H1 (cell line): ENCODE measurements around the gene PLA2G4A. TPM values are rescaled to one million over a fixed set of nuclear protein-coding genes. Genes with fewer than 3 reads are reported as not detected.

ENCODE experiments used
- CTCF ChIA-PET: fragments of 300-600 bp; sonication (Branson Sonifier 250); formaldehyde crosslinking; loops from one replicate; lab custom pipeline; 2021; ENCODE audit not compliant: partially characterized antibody; lab: Charles Lee
- POLR2A ChIA-PET: fragments of 300-600 bp; sonication (Branson Sonifier 250); formaldehyde crosslinking; loops from one replicate; lab custom pipeline; 2021; ENCODE audit warnings: inconsistent platforms; ENCODE audit not compliant: partially characterized antibody; lab: Charles Lee
- DNase-seq, 2 experiments: peaks; one replicate each; pipeline versions ENCODE4 v3.0.0 to v3.0.0-alpha.2; 2010 to 2022; ENCODE audit warnings: low spot score in 2 of 2, low read depth in 1 of 2, mixed read lengths in 1 of 2
- FAIRE-seq: peaks from 2 replicates; lab custom pipeline; 2011; peaks lifted over from hg19 to GRCh38; lab: Jason Lieb, UNC
- H2AFZ ChIP-seq: 2 replicates; pipeline ENCODE4 v1.8.1; 2012; ENCODE audit warnings: low read length, inconsistent platforms
- H2AK5ac ChIP-seq: 2 replicates; pipeline ENCODE4 v1.6.1; 2013; ENCODE audit warnings: low read depth, low read length
- H2BK120ac ChIP-seq: replicated peaks from 2 replicates; pipeline ENCODE3; 2013; ENCODE audit warnings: low read depth, low read length, inconsistent platforms
- H2BK12ac ChIP-seq: 2 replicates; pipeline ENCODE4 v1.6.1; 2013; ENCODE audit warnings: low read depth, low read length
- H2BK15ac ChIP-seq: 2 replicates; pipeline ENCODE4 v1.6.1; 2013; ENCODE audit warnings: low read length
- H2BK20ac ChIP-seq: 2 replicates; pipeline ENCODE4 v1.6.1; 2013; ENCODE audit warnings: low read length
- H2BK5ac ChIP-seq: 2 replicates; pipeline ENCODE4 v1.6.1; 2013; ENCODE audit warnings: low read depth, low read length
- H3K14ac ChIP-seq: 2 replicates; pipeline ENCODE4 v1.6.1; 2013; ENCODE audit warnings: inconsistent platforms; ENCODE audit not compliant: insufficient read length
- H3K18ac ChIP-seq: 2 replicates; pipeline ENCODE4 v1.6.1; 2013; ENCODE audit warnings: low read length; ENCODE audit errors: extremely low read depth
- H3K23ac ChIP-seq: 2 replicates; pipeline ENCODE4 v1.6.1; 2013; ENCODE audit warnings: inconsistent platforms; ENCODE audit not compliant: insufficient read length
- H3K23me2 ChIP-seq: 2 replicates; pipeline ENCODE4 v1.6.1; 2013; ENCODE audit warnings: low read depth, low read length
- H3K27ac ChIP-seq: 2 replicates; pipeline ENCODE4 v1.6.1; 2011; ENCODE audit warnings: low read depth, low read length, inconsistent platforms
- H3K27me3 ChIP-seq, 4 experiments: replicated peaks in 1 of 4; 1 replicate in 1 of 4; 2 replicates in 3 of 4; pipeline versions ENCODE4 v1.6.1 to v1.8.1; 2011 to 2013; ENCODE audit warnings: low read length in 3 of 4, mild to moderate bottlenecking in 3 of 4, inconsistent platforms in 2 of 4, mixed read lengths in 2 of 4, moderate library complexity in 1 of 4; ENCODE audit not compliant: control insufficient read depth in 3 of 4, insufficient read depth in 3 of 4; ENCODE audit errors: extremely low read depth in 1 of 4
- H3K36me3 ChIP-seq, 4 experiments: 2 replicates each; pipeline versions ENCODE4 v1.6.1 to v1.8.1; 2011 to 2013; ENCODE audit warnings: mild to moderate bottlenecking in 4 of 4, low read length in 3 of 4, moderate library complexity in 2 of 4, control low read depth in 1 of 4, inconsistent platforms in 1 of 4; ENCODE audit not compliant: insufficient read depth in 4 of 4, control insufficient read depth in 2 of 4
- H3K4ac ChIP-seq: replicated peaks from 2 replicates; pipeline ENCODE3; 2013; ENCODE audit warnings: low read length, low read depth, mixed read lengths, inconsistent platforms; ENCODE audit not compliant: insufficient read length
- H3K4me1 ChIP-seq, 4 experiments: replicated peaks in 1 of 4; 1 replicate in 1 of 4; 2 replicates in 3 of 4; pipeline versions ENCODE4 v1.6.1 to v1.8.1; 2011 to 2013; ENCODE audit warnings: low read length in 3 of 4, inconsistent platforms in 2 of 4, mixed read lengths in 1 of 4; ENCODE audit not compliant: insufficient read depth in 4 of 4, control insufficient read depth in 3 of 4
- H3K4me2 ChIP-seq, 2 experiments: 2 replicates each; pipeline versions ENCODE4 v1.6.1 to v1.8.1; 2011 to 2013; ENCODE audit warnings: low read depth in 2 of 2, low read length in 2 of 2, control low read depth in 1 of 2, inconsistent platforms in 1 of 2, mild to moderate bottlenecking in 1 of 2; ENCODE audit not compliant: insufficient read depth in 1 of 2
- H3K4me3 ChIP-seq, 4 experiments: fragments of 200-600, 300-600 bp in 1 of 4; sonication (generic), shearing (Covaris generic), sonication (Bioruptor Twin) in 1 of 4; 2 replicates each; pipeline versions ENCODE4 v1.5.1 to v1.8.1; 2011 to 2016; ENCODE audit warnings: low read length in 4 of 4, low read depth in 3 of 4, control low read depth in 2 of 4, inconsistent platforms in 2 of 4, mild to moderate bottlenecking in 2 of 4, mixed read lengths in 1 of 4, moderate library complexity in 1 of 4; ENCODE audit not compliant: insufficient read depth in 2 of 4; ENCODE audit errors: extremely low read depth in 1 of 4
- H3K56ac ChIP-seq: replicated peaks from 2 replicates; pipeline ENCODE3; 2013; ENCODE audit warnings: low read depth, mild to moderate bottlenecking, mixed read lengths, low read length, inconsistent platforms; ENCODE audit not compliant: insufficient read length
- H3K79me1 ChIP-seq: 2 replicates; pipeline ENCODE4 v1.6.1; 2013; ENCODE audit warnings: low read depth, low read length, control low read depth
- H3K79me2 ChIP-seq, 2 experiments: 2 replicates each; pipeline versions ENCODE4 v1.6.1 to v1.8.1; 2012 to 2013; ENCODE audit warnings: low read length in 2 of 2, mild to moderate bottlenecking in 2 of 2, inconsistent platforms in 1 of 2; ENCODE audit not compliant: insufficient read depth in 2 of 2, control insufficient read depth in 1 of 2
- H3K9ac ChIP-seq, 4 experiments: replicated peaks in 1 of 4; 1 replicate in 1 of 4; 2 replicates in 3 of 4; pipeline versions ENCODE4 v1.6.1 to v1.8.1; 2011 to 2013; ENCODE audit warnings: low read depth in 3 of 4, low read length in 3 of 4, control low read depth in 2 of 4, mild to moderate bottlenecking in 2 of 4, moderate library complexity in 2 of 4, inconsistent platforms in 1 of 4; ENCODE audit errors: extremely low read depth in 1 of 4
- H3K9me3 ChIP-seq, 2 experiments: 2 replicates each; pipeline versions ENCODE4 v1.6.1 to v1.8.1; 2012 to 2013; ENCODE audit warnings: mild to moderate bottlenecking in 2 of 2, moderate library complexity in 2 of 2, control low read depth in 1 of 2, inconsistent platforms in 1 of 2, low read depth in 1 of 2, low read length in 1 of 2, mixed read lengths in 1 of 2; ENCODE audit not compliant: insufficient read depth in 2 of 2
- H4K20me1 ChIP-seq, 2 experiments: replicated peaks in 1 of 2; 2 replicates each; pipeline versions ENCODE3 to v1.8.1; 2011 to 2013; ENCODE audit warnings: inconsistent platforms in 2 of 2, low read length in 2 of 2, mild to moderate bottlenecking in 1 of 2; ENCODE audit not compliant: insufficient read depth in 2 of 2, control insufficient read depth in 1 of 2
- H4K5ac ChIP-seq: 2 replicates; pipeline ENCODE4 v1.6.1; 2013; ENCODE audit warnings: low read length, low read depth, mixed read lengths, inconsistent platforms; ENCODE audit not compliant: insufficient read length
- H4K8ac ChIP-seq: 2 replicates; pipeline ENCODE4 v1.8.0; 2013; ENCODE audit warnings: mild to moderate bottlenecking, moderate library complexity, low read length, inconsistent platforms; ENCODE audit not compliant: insufficient read depth; ENCODE audit errors: extremely low read depth
- H4K91ac ChIP-seq: replicated peaks from 2 replicates; pipeline ENCODE3; 2013; ENCODE audit warnings: low read length, mixed read lengths, inconsistent platforms; ENCODE audit not compliant: insufficient read length
- CEBPB ChIP-seq: IDR thresholded peaks from 2 replicates; pipeline ENCODE4 v1.6.1; 2012; ENCODE audit warnings: low read depth, low read length
- SP1 ChIP-seq: IDR thresholded peaks from 2 replicates; pipeline ENCODE4 v1.6.1; 2011; ENCODE audit warnings: low read depth, low read length
- TCF12 ChIP-seq: IDR thresholded peaks from 2 replicates; pipeline ENCODE4 v1.6.1; 2011; ENCODE audit warnings: low read depth, mild to moderate bottlenecking, low read length
- polyA plus RNA-seq, 7 experiments: library from polyadenylated mRNA; depleted of rRNA in 3 of 7; stranded (reverse) in 5 of 7; unstranded in 2 of 7; fragments of >200 nt in 5 of 7; fragments of 200-250 nt in 2 of 7; gene quantifications; 1 replicate in 5 of 7; 2 replicates in 1 of 7; 4 replicates in 1 of 7; pipeline versions ENCODE4 v1.2.1 to v1.2.3, GENCODE V29; 2011 to 2013; ENCODE audit warnings: missing spikeins in 2 of 7, mixed read lengths in 2 of 7
- total RNA-seq: library from RNA; stranded (reverse); fragmentation: NEBNext Ultra II Directional; extraction: Animal tissue kit (Norgen Biotek cat#: 25700); gene quantifications from 2 replicates; pipeline ENCODE4 v1.2.1, GENCODE V29; 2021

PLA2G4A gene
- total and polyA plus RNA-seq, 2 of the 8 experiments (the other 6 are each of a cell fraction or from before 2014, with no cell fraction given), result 0.63 to 1.4 TPM

DNA sequence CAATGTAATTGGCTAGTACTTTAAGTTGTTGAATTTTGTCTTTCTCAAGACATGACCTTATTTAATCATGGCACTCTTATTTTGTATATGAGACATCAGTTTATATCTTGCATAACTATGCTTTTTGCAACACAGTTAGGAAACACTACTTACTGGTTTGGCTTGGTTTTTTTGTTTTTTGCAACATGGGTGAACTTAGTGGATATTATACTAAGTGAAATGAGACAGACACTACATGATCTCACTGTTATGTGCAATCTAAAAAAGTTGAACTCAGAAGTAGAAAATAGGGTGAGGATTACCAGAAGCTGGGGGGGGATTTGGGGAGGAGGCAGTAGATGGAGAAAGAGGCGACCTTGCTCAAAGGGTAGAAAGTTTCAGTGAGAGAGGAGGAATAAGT lies 132.1 kb downstream of the PLA2G4A start (continued):
- TF ChIP-seq CEBPB (no peak), TCF12 (no peak)
- TF ChIP-seq, all 59 proteins: peak for 0

GRCh38 chr1:186965847-186966246 lies 137.1 kb downstream of the PLA2G4A start:
- Histone ChIP-seq H4K20me1 (no peaks in the 10 kb centered on the region), H2BK5ac (no peak overlapping the region), H3K36me3 (no peaks in the 10 kb centered on the region), H3K27me3 (no peaks in the 10 kb centered on the region), H4K5ac (no peak overlapping the region), H3K23ac (no peak overlapping the region), H2BK15ac (no peak overlapping the region), H3K18ac (no peak overlapping the region), H4K8ac (no peak overlapping the region), H3K4me2 (no peak overlapping the region), H2BK20ac (no peak overlapping the region), H2BK120ac (no peak overlapping the region), H3K56ac (no peak overlapping the region), H3K27ac (no peak overlapping the region), H3K79me2 (no peaks in the 10 kb centered on the region), H3K9me3 (no peaks in the 10 kb centered on the region), H3K4me1 (peaks cover 0 to 2% (median under 1%) of the 10 kb centered on the region in 4 experiments; a peak in 1 of 7 replicates), H3K14ac (no peak overlapping the region), H2AK5ac (no peak overlapping the region), H4K91ac (no peak overlapping the region), H2AFZ (no peak overlapping the region), H2BK12ac (no peak overlapping the region), H3K79me1 (no peaks in the 10 kb centered on the region), H3K23me2 (peaks cover 2% of the 10 kb centered on the region; the same call in 1 of the 2 replicates), H3K4ac (no peak overlapping the region), H3K9ac (no peak overlapping the region), H3K4me3 (no peak overlapping the region)
- no peak for DNase-seq
- FAIRE-seq, result no peak
- CTCF ChIA-PET, result no interaction called here
- TF ChIP-seq SP1, result no peak
- POLR2A ChIA-PET, result no interaction called here
